HS-5 (cell line): ENCODE measurements around the gene KCNN3.

Experiments used
- DNase-seq: peaks from one replicate; pipeline ENCODE4 v3.0.0-alpha.2; 2012; ENCODE audit warnings: low read depth

Gene KCNN3

DNA sequence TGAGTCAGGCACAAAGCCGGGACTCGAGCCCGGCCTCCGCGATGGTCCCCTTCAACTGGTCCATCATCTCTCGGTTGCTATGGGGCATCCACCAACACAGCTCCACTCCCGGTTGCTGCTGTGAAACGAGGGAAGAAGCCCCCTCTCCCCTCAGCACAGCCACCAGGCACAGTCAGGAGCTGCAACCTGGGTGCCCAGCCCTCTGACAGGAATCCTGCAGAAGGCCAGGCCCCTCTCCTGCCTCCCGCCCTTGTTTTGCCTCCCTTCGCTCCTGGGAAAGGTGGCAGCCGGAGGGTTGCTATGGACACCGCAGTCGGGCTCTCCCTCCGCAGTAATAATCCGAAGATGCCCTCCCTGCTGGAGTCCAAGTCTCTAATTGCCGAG lies 8.9 kb upstream of the KCNN3 start:
- DNase-seq = no peak

DNA sequence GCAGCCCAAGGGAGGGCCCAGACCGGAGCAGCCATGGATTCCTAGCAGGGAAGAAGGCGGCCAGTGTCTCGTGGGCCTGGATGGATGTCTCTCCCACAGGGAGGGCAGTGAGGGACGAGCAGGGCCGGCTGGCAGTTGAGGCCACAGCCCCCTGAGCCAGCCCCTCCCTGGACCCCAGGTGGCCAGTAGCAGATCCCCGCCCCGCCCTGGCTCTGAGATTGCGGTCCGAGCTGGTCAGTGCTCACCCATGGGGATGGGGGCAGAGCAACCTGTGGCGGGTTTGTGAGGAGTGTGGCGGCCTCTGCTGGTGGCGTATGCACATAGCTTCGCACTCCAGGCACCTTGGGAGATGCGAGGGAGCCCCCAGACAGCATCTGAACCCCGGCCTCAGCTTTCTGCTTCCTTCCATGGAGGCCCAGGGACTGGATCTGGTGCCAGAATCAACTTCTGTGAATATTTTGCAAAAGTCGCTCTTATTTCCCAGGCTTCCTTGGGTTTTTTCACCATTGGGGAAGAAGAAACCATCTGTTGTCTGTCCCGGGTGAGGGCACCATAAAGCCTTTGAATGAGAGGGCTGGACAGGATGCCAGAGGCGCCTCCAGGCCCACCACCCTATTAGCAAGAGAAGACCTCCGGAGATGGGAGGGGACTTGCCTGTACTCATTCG lies 8.4 kb upstream of the KCNN3 start:
- no peak for DNase-seq

DNA sequence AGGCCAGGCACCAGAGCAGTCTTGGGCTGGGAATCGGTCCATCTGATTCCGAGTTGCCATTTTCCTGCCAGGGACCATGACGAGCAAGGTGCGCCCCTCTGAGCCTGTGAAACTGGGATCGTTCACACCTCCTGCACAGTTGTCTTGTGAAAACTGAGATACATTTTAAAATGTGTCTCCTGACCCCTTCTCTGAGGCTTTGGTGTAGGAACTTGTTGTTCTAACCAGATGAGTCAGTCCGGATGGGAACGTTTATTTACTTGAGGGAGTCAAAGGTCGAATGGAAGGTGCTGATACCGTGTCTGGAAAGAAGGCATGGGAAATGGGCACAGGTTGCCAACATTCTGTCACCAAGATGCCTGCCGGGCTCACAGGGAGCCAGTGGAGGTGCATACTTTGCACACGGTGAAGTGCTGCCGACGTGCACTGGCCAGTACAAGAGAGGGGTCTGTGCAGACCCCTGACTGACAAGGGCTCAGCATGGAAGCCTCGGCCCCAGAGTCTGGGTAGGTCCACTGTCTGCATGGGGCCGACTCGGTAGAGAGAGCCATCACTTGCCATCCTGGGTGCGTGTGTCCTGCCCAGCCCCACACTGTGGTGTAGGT lies 7.4 kb upstream of the KCNN3 start:
- DNase-seq = no peak

DNA sequence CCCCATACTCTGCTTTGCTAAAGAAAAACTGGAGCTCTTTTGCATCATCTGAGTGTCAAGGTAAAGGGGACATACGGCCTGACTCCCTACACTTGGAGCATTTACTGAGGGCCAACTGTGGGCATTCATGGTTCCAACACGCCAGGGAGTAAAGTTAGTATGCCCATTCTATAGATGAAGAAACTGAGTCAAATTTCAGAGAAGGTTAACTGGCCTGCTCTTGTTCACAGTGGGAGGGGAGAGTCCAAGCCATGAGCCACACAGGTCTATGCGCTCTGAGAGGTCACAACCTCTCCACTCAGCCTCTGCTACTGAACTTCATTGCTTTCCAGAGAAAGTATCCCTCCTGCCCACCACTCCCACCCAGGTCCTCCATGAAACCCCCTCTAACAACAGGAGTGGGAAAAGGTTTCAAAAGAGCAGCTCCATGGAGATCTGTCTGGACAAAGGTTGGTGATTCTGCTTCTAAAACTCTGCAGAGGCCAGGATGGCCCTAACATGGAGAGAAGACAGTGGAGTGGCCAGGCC lies 6.8 kb upstream of the KCNN3 start:
- no peak for DNase-seq

DNA sequence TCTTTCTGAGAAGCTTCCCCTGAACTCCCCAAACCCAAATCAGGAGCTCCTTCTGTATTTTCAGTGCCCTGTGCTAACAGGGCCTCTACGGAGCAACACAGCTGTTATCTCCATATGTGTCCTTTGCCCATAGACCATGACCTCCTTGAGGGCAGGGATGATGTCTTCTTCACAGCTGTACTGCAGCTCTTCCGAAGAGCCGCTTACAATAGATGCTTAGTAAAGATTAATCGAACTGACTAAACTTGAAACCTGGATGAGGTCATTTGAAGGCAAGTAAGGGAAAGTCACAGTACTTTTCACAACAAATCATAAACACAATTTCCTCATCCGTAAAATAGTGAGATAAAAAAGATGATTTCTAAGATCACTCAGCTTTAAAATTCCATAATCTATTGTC lies 4.4 kb upstream of the KCNN3 start:
- DNase-seq = no peak

DNA sequence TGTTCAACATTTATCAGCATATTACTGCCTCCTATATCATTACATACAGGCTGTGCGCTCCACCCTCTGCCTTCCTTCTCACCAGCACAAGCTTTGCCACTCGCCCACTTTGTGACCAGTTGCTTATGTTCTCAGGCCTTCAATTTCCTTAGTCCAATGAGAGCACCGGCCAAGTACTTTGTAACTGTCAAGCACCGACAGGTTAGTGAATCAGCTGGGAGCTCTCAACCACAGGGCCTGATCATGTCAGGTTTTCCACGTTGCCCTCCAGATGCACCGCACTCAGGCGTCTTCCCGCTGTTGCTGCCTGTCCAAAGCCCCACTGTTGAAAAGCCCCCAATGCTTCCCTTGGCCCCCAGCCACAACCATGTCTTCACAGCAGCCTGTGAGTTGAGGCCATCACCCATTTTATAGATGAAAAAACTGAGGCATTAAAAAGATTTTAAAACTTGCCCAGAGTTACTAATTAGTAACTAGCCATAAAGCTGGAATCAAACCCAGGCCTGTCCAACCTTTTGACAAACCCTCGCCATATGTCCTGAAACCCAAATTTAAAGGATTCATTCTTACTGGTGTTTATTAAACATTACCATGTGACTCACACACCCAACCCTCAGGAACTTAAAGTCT lies 3.4 kb upstream of the KCNN3 start:
- DNase-seq = no peak

DNA sequence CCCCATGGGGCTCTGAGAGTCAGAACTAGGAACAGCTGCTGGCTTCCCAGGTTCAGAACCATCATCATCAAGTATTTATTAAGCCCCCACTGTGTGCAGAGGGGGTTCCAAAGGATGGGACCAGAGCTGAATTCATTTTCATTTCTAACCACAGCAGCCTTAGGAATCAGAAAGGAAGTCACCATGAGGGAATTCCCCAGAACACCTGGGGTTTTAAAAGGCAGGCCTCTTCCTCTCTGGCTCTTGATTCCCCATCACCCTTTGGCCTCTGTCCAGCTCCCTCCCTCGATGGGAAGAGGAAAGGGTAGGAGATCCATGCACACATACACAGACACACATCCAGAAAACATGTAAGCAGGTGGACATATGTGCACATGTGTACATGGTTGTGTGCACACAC lies 1.3 kb upstream of the KCNN3 start:
- DNase-seq = no peak

DNA sequence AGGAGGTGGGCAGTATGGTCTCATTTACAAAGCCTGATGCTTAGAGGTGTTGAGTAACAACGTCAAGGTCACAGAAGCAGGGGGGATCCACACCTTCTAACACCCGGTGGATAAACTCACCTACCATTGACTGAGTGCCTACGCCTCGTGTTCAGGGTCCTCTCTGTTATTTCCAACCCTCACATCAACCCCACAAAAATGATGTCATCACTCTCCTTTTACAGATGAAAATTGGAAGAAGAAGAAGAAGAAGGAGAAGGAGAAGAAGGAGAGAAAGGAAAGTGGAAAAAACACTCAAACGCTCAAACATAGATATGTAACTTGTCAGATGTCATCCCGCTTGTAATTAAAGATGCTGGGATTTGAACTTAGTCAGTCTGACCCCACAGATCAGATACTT lies 653 bp upstream of the KCNN3 start:
- no peak for DNase-seq

DNA sequence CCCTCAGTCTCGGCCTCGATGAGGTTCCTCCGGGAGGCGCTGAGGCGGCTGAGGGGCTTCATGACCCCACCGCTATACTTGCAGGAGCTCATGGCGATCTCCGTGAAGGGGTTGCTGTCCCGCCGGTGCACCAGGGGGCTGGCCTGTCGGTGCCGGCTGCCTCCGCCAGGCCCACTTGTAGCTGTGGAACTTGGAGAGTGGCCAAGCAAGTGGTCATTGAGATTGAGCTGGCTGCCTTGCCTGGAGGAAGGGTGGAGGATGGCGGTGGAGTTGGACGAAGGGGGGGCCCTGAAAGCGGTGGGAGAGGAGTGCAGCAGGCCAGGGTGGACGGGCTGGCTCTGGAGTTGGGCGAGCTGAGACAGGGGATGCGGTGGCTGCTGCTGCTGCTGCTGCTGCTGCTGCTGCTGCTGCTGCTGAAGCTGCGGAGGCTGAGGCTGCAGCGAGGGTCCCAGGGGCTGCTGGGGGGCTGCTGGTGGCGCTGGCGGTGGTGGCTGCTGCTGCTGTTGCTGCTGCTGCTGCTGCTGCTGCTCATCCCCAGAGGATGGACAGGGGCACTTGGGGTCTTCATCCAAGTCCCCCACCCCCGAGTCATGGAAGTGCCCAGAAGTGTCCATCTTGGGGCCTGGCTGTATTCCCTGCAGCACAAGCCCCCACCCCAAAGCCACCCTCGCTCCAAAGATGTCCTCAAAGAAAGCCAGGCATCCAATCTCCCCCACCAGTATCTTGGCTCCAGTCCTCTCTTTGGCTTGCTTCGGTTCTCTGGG lies 548 bp downstream of the KCNN3 start:
- DNase-seq = no peak

DNA sequence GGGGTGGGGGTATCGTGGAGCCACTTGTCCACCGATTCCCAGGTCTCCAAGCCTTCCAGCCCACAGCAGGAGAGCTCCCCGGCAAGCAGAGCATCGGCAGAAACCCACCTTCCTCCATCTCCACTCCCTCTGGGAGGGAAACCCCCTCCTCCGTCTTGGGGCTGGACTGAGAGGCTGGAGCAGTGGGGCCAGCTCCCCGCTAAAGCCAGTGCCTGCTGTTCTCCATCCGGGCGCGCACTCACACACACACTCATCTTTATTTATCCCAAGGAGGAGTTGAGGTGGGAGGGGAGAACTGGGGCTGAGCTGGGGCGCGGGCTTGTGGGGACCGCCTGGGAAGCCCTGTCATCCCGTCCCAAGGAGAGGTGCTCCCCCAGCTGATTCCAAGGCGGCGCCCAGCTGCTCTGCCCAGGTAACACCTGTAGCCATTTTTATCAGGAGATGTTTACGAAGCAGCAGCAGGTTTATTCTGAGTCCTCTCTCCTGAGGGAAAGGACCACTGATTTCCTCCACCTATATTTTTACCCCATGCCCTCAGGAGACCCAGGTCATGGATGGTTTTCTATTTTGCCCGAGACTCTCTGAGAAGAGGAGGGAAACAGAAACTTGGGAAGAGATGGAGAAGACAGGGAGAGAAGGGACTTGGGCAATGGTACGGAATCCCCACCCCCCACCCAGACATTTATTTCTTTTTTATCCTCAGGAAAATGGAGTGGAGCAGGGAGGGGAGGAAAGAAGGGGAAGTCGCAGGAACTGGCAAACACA lies 2.1 kb downstream of the KCNN3 start:
- no peak for DNase-seq

DNA sequence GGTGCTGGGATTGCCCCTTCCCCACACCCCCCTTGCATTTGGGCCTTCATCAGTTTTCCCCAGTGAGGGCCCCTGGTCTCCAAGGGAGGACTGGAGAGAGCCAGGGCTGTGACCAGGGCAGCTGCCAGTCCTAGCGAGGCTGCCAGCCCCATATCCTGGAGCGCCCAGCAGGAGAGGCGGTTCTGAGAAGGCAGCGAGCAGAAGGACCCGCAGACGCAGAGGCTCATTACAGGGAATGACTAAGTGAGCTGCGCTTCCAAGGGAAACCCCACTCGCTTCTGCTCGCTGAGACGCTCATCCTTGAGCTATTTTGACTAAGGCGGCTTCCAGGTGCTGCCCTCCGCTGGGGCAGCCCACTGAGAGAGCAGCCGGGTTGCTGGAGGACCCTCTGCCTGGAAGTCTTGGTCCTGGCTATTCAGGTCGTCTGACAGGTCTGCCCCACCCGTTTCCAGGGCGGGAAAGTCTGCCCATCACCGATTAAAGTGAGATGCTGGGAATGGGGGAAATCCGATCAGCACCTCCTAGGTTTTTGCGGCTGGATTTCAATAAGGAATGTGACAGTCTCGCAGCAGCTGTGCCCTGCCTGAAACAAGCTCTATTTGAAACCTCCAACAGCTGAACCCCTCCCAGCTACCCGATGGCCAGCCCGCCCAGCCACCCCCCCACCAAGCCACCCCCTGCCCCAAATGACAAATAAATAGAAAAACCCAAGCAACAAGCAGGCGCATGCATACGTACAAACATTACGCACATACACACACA lies 2.8 kb downstream of the KCNN3 start:
- peak; percentile 18 for DNase-seq

DNA sequence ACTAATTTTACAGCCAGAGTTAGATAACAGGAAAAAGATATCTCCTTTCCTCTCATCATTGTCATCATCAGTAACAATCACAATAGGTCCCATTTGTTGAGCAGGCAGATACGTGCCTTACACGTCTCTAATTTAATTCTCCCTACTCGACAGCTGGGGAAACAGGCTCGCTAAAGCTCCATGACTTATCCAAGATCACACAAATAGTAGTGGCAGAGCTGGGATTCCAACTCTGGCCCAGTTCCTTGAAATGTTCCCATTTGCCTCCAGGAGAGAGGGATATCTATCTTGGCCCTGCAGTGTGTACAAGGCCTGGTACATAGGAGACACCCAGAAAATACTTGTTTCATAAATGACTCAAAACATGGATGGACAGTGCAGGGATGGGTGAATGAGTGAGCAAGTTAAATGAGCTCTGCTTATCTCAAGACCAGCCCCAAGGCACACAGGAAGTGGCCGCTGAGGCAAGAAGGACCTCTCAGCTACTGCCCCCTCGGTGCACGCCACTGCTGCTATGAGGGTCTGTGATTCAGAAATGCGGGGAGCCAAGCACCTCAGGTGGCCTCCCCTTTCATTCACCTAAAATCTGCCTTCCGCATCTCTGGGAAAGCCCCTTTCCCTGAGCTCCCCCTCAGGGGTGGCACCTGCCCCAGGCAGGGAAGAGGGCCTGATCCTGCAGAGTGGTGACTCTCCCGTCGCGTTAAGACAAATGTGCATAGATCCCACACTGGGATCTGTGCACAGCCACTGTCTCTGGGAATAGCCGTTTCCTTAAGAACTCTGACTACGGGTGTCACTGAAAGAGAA lies 3.6 kb downstream of the KCNN3 start:
- no peak for DNase-seq

DNA sequence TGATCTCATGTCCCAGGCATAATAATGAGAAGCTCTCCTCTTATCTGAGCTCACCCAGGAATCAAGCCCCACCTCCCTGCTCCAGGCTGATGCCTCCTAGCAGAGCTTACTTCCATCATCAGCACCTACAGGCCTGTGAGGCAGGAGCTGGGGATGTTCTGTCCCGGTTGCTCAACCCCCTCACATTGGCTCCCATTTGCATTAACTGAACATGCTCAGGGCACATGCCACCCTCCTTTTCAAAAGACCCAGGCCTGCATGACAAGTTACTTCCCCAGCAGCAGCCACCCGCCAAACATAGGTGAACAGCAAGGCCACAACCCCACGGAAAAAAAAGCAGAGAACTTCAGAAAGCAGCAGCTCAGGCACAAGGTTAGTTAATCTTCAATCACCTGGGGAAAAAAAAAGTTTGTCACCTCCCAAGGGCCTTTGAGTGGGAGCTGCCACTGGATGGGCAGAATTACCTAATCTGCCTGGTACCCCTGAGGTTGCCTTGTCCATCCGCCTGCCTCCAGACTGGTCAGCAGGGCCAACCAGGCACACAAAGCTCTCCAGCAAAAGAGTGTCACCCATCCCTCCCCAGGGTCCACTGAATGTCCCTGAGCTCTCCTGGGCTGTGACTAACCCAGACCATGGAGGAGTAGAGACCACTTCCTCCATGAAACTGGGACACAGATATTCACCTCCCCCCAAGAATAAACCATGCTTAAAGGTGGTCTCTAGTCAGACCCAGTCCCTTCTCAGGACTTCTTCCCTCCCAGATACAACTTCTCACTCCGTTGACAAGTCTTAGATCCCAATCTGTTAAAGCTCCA lies 4.4 kb downstream of the KCNN3 start:
- no peak for DNase-seq

DNA sequence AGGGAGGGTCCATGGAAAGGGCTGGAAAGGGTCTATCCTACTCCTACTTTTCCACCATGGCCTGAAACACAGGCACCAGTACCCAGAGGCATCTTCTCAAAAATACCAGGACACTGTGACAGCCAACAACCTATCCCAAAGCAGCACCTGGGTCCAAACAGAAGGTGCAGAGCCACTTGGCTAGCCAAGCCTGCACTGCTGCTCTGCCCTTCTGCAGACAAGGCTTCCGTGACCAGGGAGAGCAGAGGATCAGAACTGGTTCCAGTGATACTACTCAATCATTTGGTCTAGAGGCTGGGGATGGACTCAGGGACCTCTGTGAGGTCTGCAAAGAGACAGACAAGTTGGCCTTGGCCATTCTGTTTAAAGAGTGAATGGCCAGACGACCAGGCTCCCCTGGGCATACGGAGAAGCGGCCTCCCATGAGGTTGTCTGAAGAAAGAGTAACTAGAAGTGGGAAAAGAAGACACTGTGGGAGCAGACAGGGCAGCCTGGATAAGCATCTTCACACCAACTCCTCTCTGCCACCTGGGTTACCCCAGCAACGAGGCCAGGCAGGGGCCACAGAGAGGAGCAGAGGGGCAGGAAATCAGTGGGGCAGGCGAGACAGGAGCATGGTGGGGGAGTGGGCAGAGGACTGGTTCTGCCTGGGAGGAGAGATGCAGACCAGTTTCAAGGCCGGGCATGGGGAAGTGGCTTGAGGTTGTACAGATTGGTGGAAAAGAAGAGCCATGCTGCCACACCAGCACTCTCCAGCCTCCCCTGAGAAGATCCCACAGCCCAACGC lies 5.7 kb downstream of the KCNN3 start:
- no peak for DNase-seq

DNA sequence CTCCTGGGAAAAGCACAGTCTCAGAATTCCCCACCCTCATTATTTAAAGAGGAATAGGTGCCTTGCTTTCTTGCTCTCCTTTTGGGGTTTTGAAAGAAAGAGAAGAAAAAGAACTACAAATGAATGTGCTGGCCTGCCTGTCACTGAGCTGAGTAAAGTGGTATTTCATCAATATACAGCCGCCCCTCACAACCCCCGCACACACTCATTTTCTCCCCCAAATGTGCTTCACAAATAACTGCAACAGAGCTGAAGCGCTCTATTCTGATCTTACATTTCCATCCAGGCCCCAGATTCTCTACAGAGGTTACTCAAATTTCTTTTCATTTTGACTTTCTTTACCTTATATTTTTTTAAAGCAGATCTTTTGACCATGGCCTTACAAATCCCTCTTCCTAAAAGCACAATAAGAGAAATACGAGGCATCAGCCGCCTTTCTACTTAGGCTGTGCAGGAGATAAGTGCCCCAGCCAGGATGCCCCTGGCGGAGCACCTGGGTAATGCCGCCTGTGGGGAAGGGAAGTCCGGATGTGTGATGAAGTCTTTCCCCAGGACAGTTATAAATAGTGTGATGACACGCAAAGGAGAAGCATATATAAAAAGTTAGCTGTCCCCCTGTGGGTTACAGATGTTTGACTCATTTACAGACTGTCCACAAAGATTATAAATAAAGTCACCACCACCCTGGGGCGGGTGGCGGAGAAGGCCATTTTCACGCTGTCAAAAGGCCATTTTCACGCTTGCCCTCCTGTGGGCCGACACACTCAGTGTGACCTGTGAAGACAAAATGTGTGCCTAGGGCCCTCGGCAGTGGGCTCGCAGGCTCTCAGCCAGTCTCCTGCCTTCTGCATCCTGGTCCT lies 6.5 kb downstream of the KCNN3 start:
- no peak for DNase-seq

DNA sequence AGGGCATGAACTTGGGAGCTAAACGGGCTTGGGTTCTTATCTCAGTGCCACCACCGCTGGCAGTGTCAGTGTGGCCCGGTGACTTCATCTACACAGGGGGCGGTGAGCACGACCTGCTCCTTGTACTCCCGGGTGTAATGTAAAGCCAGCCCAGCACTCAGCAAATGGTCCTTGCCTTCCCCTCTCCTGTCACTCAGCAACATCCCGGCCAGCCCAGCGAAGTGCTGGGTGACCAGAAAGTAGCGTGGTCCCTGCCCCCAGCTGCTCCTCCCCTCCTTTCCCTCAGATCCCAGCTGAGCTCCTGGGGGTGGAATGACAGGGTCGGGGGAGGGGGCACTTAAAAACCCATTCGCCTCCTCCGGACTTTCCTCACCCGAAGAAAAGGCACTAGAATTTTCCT lies 7.2 kb downstream of the KCNN3 start:
- DNase-seq = no peak

DNA sequence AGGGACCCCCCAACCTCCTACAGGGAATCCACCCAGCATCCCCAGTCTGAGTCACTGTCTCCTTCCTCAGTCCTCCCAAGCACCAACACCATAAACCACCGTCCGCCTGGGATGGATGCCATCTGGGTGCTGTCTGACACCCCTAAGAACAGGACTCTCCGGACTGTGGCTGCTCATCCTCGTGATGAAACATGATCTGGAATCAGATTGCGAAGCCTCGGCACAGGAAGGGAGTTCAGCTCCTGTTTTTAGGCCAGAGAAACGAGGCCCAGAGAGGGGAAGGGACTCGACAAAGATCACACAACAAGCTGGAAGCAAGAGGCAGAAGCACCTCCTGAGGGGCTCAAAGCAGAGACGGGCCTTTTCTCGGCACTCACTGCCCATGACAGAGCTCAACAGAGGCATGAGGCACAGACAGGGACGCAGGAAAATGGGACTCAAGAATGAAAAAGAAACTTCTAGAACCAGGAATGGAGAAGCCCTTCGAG lies 8.4 kb downstream of the KCNN3 start:
- DNase-seq = no peak
